ENCODE measurements around the gene ISCU. TPM values are rescaled to one million over a fixed set of nuclear protein-coding genes. Genes with fewer than 3 reads are reported as not detected.
"Not testable (repeated sequence)": the region's sequence is repeated elsewhere in the genome, so short reads cannot be mapped to it uniquely, and the experiment has no call there.

Gene ISCU
- total and polyA plus RNA-seq, 2 experiments from 2014 or later, result 90.0 to 158 TPM

DNA sequence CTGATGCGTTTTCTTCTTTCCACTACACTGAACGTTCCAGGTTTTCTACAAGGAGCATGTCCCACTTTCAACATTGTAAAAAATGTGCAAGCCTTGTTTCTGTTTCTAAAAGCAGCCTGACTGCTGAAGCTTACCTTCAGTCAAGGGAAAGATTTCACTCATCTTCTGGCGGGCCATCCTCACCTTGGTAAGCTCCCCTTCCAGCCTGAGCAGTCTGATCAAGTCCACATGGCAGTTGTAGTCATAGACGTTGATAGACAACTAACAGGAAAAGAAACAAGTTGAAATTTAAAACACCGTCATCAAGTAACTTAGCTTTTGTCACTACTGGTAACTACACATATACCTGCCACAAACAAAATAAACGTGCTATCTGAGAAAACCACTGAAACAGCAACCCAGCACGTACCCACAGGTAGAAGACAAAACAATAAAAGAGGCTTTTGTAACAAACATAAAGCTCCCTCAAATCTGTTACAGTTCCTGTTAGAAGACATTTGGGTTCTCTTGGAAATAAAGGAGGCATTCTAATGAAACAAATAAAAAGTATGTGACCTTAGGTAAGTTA lies 13.4 kb upstream of the ISCU start:
- DNase-seq (ENCODE audit: low read depth in 1 of 2, low spot score in 1 of 2), result no peak
- H3K27ac ChIP-seq, result no peak overlapping the region
- H3K27me3 ChIP-seq, result no peaks in the 10 kb centered on the region
- H3K4me3 ChIP-seq, result no peak overlapping the region
- H3K36me3 ChIP-seq, result peaks cover 35% of the 10 kb centered on the region
- TF ChIP-seq CTCF (IDR thresholded peaks at IDR 0.05; ENCODE audit: low read depth, low read length), result no peak
- no peaks in the 10 kb centered on the region for H3K9me3 ChIP-seq (ENCODE audit: low read depth)
- no peaks in the 10 kb centered on the region for H3K4me1 ChIP-seq (ENCODE audit: low read depth)

GRCh38 chr12:108551535-108551934 lies 10.9 kb upstream of the ISCU start:
- Histone ChIP-seq H3K27ac (no peak overlapping the region), H3K36me3 (peaks cover 20% of the 10 kb centered on the region), H3K27me3 (no peaks in the 10 kb centered on the region), H3K4me1 (ENCODE audit: low read depth) (no peaks in the 10 kb centered on the region), H3K9me3 (ENCODE audit: low read depth) (no peaks in the 10 kb centered on the region), H3K4me3 (no peak overlapping the region)
- DNase-seq (ENCODE audit: low read depth in 1 of 2, low spot score in 1 of 2), result peak in 1 of 2 donors; percentile 77
- no peak for TF ChIP-seq CTCF (IDR thresholded peaks at IDR 0.05; ENCODE audit: low read depth, low read length)

DNA sequence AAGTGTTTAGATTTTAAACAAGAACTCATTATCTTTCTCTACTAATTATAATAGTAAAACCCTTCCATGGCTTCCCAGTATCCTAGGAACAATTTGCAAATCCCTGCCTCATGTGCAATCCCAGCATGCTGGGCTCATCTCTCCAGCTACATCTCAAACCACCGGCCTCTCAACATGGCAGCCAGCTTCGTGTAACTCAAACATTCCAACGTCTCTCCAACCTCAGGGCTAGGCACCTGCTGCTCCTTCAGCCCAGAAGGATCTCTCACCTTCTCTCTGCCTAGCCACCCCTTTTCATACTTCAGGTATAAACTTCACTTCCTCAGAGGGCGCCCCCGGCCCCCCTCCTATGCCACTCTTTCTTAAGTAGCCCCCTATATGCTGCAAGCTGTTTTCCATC lies 8.6 kb upstream of the ISCU start:
- H3K9me3 ChIP-seq (ENCODE audit: low read depth), result no peaks in the 10 kb centered on the region
- no peak overlapping the region for H3K27ac ChIP-seq
- no peak for TF ChIP-seq CTCF (IDR thresholded peaks at IDR 0.05; ENCODE audit: low read depth, low read length)
- H3K4me1 ChIP-seq (ENCODE audit: low read depth), result no peaks in the 10 kb centered on the region
- H3K36me3 ChIP-seq, result no peaks in the 10 kb centered on the region
- no peaks in the 10 kb centered on the region for H3K27me3 ChIP-seq
- no peak overlapping the region for H3K4me3 ChIP-seq
- no peak for DNase-seq (ENCODE audit: low read depth in 1 of 2, low spot score in 1 of 2)

DNA sequence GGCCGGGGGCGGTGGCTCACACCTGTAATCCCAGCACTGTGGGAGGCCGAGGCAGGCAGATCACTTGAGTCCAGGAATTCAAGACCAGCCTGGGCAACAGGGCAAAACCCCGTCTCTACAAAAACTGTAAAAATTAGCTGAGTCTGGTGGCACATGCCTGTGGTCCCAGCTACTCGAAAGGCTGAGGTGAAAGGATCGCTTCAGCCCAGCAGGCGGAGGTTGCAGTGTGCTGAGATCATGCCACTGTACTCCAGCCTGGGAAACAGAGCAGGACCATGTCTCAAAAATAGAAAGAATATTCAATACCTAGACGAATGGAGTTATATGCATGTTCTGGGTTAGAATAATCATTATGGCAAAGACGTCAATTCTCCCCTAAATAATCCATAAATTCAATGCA lies 7.0 kb upstream of the ISCU start:
- H3K36me3 ChIP-seq; H3K27me3 ChIP-seq; H3K4me1 ChIP-seq (ENCODE audit: low read depth); H3K4me3 ChIP-seq; H3K9me3 ChIP-seq (ENCODE audit: low read depth); DNase-seq (ENCODE audit: low read depth in 1 of 2, low spot score in 1 of 2); H3K27ac ChIP-seq: not testable (repeated sequence)

GRCh38 chr12:108559007-108559655 lies 3.3 kb upstream of the ISCU start:
- DNase-seq (ENCODE audit: low read depth in 1 of 2, low spot score in 1 of 2), result no peak
- Histone ChIP-seq H3K27ac (no peak overlapping the region), H3K27me3 (no peaks in the 10 kb centered on the region), H3K4me3 (no peak overlapping the region), H3K4me1 (ENCODE audit: low read depth) (no peaks in the 10 kb centered on the region), H3K9me3 (ENCODE audit: low read depth) (no peaks in the 10 kb centered on the region), H3K36me3 (peaks cover under 1% of the 10 kb centered on the region)
- TF ChIP-seq CTCF (IDR thresholded peaks at IDR 0.05; ENCODE audit: low read depth, low read length), result no peak

DNA sequence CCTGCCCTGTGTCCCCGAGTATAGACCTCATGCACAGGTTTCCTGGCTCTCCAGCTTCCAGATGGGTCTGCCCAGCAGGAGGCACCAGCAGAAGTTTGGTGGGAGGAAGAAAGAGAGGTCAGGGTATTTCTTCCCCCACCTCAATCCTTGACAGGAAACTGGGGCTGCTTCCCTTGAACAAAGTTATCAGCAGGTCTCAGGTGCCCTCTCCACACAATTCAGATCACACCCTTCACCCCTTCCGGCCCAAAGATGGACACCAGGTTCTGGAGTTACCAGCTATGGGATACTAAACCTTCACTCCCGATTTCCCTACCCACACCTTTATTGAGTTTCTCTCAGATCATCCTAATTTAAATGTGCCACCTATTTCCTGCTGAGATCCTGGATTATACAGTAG lies 2.6 kb upstream of the ISCU start:
- Histone ChIP-seq H3K9me3 (ENCODE audit: low read depth) (no peaks in the 10 kb centered on the region), H3K27ac (no peak overlapping the region), H3K27me3 (no peaks in the 10 kb centered on the region), H3K4me3 (peak overlapping the region; percentile 92), H3K36me3 (peaks cover 7% of the 10 kb centered on the region), H3K4me1 (ENCODE audit: low read depth) (no peaks in the 10 kb centered on the region)
- TF ChIP-seq CTCF (IDR thresholded peaks at IDR 0.05; ENCODE audit: low read depth, low read length), result no peak
- DNase-seq (ENCODE audit: low read depth in 1 of 2, low spot score in 1 of 2), result no peak
